ENCODE measurements around the gene TMEM45A. TPM values are rescaled to one million over a fixed set of nuclear protein-coding genes. Genes with fewer than 3 reads are reported as not detected.
"Not testable (repeated sequence)": the region's sequence is repeated elsewhere in the genome, so short reads cannot be mapped to it uniquely, and the experiment has no call there.

TMEM45A gene
- total RNA-seq, 1 donor from 2014 or later = 0.22 TPM

- intact Hi-C loops (cut with micrococcal nuclease) = no loop called here
Measured at GRCh38 chr3:100570811-100571210, 78.4 kb downstream of the TMEM45A start.

- intact Hi-C loops (cut with micrococcal nuclease) = no loop called here
Measured at GRCh38 chr3:100574536-100574935, 82.1 kb downstream of the TMEM45A start.

- intact Hi-C loops (cut with micrococcal nuclease) = no loop called here
Measured at GRCh38 chr3:100575704-100576103, 83.3 kb downstream of the TMEM45A start.

GRCh38 chr3:100577382-100578008, 85.1 kb downstream of the TMEM45A start:
- intact Hi-C loops (cut with micrococcal nuclease) = no loop called here

GRCh38 chr3:100578646-100579045, 86.2 kb downstream of the TMEM45A start:
- intact Hi-C loops (cut with micrococcal nuclease) = no loop called here

GRCh38 chr3:100580147-100580546, 87.7 kb downstream of the TMEM45A start:
- intact Hi-C loops (cut with micrococcal nuclease) = no loop called here

GRCh38 chr3:100581650-100582049, 89.2 kb downstream of the TMEM45A start:
- intact Hi-C loops (cut with micrococcal nuclease) = no loop called here

- intact Hi-C loops (cut with micrococcal nuclease) = not testable (repeated sequence)
Measured at GRCh38 chr3:100582157-100582556, 89.7 kb downstream of the TMEM45A start.

- intact Hi-C loops (cut with micrococcal nuclease) = no loop called here
Measured at GRCh38 chr3:100584101-100584660, 91.8 kb downstream of the TMEM45A start.

- intact Hi-C loops (cut with micrococcal nuclease) = no loop called here
Measured at GRCh38 chr3:100586832-100587231, 94.4 kb downstream of the TMEM45A start.

- intact Hi-C loops (cut with micrococcal nuclease) = loop anchor here (2.0 kb wide), 1 partner anchor 193 kb away; no protein-coding TSS in a partner anchor
Measured at GRCh38 chr3:100588251-100588650, 95.8 kb downstream of the TMEM45A start.

- intact Hi-C loops (cut with micrococcal nuclease) = loop anchor here (1.0 to 5.0 kb wide), 12 partner anchors 13 to 773 kb away; partner anchors contain the start of genes CMSS1, LNP1, TBC1D23 and TMEM45A
Measured at GRCh38 chr3:100590114-100590839, 97.9 kb downstream of the TMEM45A start.

- intact Hi-C loops (cut with micrococcal nuclease) = loop anchor here (1.0 to 5.0 kb wide), 12 partner anchors 13 to 773 kb away; partner anchors contain the start of genes CMSS1, LNP1, TBC1D23 and TMEM45A
Measured at GRCh38 chr3:100590840-100591147, 98.4 kb downstream of the TMEM45A start.

GRCh38 chr3:100591411-100591810, 99.0 kb downstream of the TMEM45A start:
- intact Hi-C loops (cut with micrococcal nuclease) = loop anchor here (5.0 kb wide), 1 partner anchor 206 kb away; no protein-coding TSS in a partner anchor

GRCh38 chr3:100600181-100601042, 108.0 kb downstream of the TMEM45A start:
- intact Hi-C loops (cut with micrococcal nuclease) = no loop called here

GRCh38 chr3:100602506-100603444, 110.4 kb downstream of the TMEM45A start:
- intact Hi-C loops (cut with micrococcal nuclease) = loop anchor here (1.0 kb wide), 3 partner anchors 12 to 108 kb away; no protein-coding TSS in a partner anchor

- intact Hi-C loops (cut with micrococcal nuclease) = loop anchor here (1.0 kb wide), 3 partner anchors 13 to 107 kb away; no protein-coding TSS in a partner anchor
Measured at GRCh38 chr3:100603469-100603868, 111.0 kb downstream of the TMEM45A start.

GRCh38 chr3:100605358-100605757, 112.9 kb downstream of the TMEM45A start:
- intact Hi-C loops (cut with micrococcal nuclease) = no loop called here

GRCh38 chr3:100606894-100607512, 114.6 kb downstream of the TMEM45A start:
- intact Hi-C loops (cut with micrococcal nuclease) = loop anchor here (2.0 kb wide), 1 partner anchor 14 kb away; no protein-coding TSS in a partner anchor

GRCh38 chr3:100609305-100609704, 116.9 kb downstream of the TMEM45A start, which contains the start of gene ADGRG7:
Gene ADGRG7, plus strand, starts transcription at chr3:100609601. Its CDS starts 256 bp downstream, at chr3:100609857.
- intact Hi-C loops (cut with micrococcal nuclease) = no loop called here

Data from T-helper 1 cell treated with Interleukin-12 subunit alpha and Interleukin-12 subunit beta and Interleukin-4 antibody, amounts not matched to agents 30 ng/mL and 1 ng/mL, for 36 hours (primary cell).